Stimulated activated CD4-positive, alpha-beta T cell treated with anti-CD3 and anti-CD28 coated beads, Interleukin-2, amount 100 ng/mL, for 48 hours (primary cell): ENCODE results near the gene MAP3K7CL.
"Not testable (repeated sequence)": the region's sequence is repeated elsewhere in the genome, so short reads cannot be mapped to it uniquely, and the experiment has no call there.

Experiments used
- DNase-seq, 2 donors: peaks; one replicate each; pipeline ENCODE4 v3.0.0-alpha.2; 2020

MAP3K7CL gene

DNA sequence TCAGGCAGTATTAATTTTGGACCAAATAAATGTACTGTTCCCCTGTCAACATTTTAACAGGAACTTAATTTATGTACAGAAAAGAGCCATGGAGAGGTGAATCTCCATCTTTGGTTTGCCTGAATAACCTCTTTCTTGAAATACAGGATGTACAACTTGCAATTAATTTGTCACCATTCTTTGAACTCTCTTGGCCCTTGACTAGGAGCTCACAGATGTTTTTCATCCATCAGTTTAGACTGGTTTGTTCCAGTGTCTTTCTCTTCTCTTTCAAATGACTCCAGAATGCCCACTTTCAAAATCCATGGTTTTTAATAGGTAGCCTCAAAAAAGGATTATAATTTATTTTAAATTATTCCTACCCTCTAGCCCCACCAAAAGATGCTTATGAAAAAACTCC lies 5.0 kb downstream of the MAP3K7CL start:
- no peak for DNase-seq

DNA sequence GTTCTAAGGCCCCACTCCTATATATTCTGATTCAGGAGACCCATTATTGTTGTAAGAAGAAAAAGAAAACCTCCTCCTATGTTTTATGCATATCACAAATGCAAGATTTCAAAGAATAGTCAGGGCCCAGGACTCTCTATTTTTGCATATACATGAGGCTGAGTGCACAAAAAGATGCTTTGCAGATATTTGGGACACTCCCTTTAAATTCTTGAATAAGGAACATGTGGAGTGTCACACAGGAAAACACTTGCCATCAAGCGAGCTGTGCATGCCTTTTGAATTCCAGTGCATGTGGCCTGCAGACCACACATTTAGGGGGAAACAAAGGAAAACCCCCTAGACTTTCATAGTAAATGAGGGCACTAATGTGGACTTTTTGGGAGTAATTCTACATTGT lies 5.6 kb downstream of the MAP3K7CL start:
- no peak for DNase-seq

GRCh38 chr21:29144736-29145353 lies 14.4 kb downstream of the MAP3K7CL start:
- no peak for DNase-seq

GRCh38 chr21:29145354-29145782 lies 14.9 kb downstream of the MAP3K7CL start:
- DNase-seq, result no peak

GRCh38 chr21:29145852-29146453 lies 15.5 kb downstream of the MAP3K7CL start:
- DNase-seq, result no peak

DNA sequence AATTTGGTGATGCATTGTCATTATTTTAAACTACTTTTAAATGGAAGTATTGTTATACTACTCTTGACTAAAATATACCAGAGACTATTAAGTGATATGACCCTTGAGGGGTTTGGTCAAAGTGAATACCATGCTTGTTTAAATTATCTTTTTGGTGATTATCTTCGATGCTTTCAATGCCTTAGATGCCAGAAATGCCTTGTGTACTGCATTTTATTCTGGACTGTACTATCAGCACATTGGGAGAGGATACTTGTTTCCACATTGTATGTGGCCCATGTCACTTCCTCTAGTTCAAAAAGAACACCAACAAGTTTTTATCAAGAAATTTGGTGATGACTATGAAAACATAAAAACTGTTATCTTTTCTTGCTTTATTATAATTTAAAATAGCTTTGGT lies 16.3 kb downstream of the MAP3K7CL start:
- DNase-seq, result no peak

GRCh38 chr21:29148530-29148929 lies 18.1 kb downstream of the MAP3K7CL start:
- DNase-seq, result no peak

DNA sequence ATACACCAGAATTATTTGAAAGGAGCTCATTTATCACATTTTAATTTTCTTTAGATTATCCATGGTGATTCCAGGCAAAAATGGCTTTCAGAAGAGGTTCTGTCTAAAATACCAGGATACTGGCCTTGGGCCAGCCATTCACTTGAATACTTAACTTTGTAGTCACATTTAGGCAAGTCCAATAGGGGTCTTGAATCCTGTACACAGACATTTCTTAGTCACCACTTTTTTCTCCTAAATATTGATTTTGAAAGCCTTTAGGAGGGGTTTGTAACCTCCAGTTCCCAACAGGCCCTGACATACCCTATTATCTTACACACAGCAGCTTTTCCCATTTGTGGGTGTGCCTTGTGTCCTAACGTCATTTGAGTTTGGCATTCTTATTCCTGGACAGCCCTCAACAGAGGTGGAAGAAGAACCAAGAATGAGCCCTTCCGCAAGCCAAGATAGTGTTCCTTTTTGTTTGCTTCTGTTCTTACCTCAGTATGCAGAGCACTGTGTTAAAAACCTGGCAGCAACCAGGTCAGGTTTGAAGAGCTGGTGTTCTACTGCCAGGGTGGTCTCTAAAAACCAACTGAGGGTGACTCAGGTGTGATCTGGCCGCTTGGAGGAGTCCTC lies 19.5 kb downstream of the MAP3K7CL start:
- no peak for DNase-seq

DNA sequence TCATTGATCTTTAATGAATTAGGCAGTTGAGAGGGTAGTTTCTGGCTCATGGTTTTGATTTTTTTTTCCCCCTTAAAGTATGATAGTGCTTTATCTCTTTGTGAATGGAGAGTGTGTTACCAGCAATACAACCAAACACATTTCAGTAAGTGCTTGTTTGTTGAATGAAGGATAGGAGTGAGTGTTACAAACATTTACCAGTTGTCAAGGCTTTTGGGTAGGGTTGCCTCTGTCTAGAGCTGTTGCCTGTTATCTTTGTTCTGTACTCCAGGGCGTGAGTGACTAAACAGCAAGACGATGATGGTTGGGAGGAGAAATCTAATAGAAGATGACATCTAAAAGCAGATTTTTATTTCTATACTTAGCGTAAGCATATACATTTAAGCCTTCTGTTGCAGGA lies 21.5 kb downstream of the MAP3K7CL start:
- no peak for DNase-seq

- no peak for DNase-seq
Observed at GRCh38 chr21:29152916-29153315, 22.5 kb downstream of the MAP3K7CL start.

DNA sequence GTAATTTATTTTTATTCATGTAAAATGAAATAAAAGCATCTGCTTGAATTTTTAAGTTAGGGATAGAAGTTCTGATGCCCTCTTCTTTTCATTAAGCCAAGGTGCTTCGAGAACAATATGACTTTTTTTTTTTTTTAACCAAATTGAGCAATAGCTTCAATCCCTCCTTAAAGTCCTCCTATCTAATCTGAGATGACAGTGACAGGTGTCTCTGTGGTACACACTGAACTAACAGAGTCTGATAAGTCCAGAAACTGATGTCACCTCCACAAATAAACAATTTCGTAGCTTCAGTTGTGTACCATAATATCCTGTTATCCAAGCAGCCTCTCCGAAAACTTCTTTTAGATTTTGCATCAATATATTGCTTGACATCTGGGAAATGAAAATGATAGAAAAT lies 23.8 kb downstream of the MAP3K7CL start:
- DNase-seq, result no peak

DNA sequence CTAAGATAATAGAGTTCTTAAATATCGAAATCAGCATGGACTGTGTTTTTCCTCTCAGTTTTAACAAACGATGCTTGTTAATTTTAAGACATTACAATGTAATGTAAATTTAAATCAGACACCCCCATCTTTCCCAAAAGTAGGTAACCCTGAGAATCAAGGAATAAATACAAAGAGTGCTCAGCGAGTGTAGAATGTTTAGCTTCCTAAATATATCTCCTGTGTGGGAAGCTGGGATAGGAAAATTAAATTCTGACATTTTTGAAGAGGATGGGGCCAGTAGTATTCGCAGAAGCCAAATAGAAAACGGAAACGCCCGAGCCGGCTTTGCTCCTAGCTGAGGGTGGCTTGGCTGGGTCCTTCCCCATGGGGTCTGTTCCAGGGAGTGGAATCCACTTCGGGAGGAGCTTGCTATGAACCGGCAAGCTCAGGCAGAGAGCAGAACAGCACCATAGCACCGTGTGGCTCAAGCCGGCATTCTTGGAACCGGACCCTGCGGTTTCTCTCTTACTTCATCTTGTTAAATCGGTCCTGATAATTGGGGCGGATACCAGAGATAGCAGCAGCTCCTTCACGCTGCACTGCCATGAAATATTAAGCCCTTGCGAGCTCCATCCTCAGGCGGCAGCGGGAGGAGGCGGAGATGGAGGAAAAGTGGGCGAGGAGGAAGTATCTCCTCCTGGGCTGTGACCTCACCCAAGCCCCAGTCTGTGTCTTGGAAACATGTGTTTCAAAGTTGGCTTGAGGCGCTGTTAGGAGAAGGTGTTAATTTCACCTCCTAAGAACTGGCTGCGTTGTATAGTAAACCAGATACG lies 24.9 kb downstream of the MAP3K7CL start:
- no peak for DNase-seq

DNA sequence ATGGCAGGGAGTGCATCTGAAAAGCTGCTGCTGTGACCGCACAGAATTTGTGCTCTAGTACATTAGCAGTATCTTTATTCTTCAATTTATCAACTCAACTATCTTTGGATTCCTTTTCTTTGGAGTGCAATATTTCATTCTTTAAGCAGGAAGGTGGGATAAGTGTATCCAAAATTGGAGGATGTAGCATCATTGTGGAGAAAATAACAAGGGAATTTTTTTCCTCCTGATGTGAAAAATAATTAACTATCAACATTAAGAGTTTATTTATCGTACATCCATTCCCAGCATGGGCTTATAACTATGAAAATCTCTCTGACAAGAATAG lies 25.5 kb downstream of the MAP3K7CL start:
- no peak for DNase-seq

GRCh38 chr21:29157080-29157479 lies 26.6 kb downstream of the MAP3K7CL start:
- no peak for DNase-seq

DNA sequence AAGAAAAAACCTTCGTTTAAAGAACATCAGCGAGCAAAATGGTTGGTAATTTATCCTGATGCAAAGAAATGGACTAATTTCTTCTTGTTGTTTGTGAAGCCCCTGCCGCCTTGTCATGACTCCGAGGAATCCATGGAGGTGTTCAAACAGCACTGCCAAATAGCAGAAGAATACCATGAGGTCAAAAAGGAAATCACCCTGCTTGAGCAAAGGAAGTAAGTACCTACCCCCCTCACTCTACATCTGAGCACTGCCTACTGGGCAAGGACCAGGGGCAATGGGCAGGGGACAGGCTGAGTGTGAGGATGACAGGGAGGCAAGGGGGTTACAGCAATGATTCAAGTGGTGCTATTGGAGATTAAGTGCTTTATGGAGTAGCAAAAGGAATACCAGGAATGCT lies 29.4 kb downstream of the MAP3K7CL start:
- no peak for DNase-seq

DNA sequence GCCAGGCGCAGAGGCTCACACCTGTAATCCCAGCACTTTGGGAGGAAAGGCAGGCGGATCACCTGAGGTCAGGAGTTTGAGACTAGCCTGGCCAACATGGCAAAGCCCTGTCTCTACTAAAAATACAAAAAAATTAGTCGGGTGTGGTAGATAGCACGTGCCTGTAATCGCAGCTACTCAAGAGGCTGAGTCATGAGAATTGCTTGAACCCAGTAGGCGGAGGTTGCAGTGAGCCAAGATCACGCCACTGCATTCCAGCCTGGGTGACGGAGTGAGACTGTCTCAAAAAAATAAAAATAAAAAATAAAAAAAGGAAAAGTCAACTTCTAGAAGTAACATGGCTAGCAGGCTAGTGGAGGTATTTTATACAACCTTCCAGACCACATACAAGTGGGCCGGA lies 32.4 kb downstream of the MAP3K7CL start:
- DNase-seq, result not testable (repeated sequence)

- DNase-seq, result no peak
Observed at GRCh38 chr21:29163341-29164115, 33.1 kb downstream of the MAP3K7CL start.

- DNase-seq, result no peak
Observed at GRCh38 chr21:29164323-29164942, 34.0 kb downstream of the MAP3K7CL start.

GRCh38 chr21:29166323-29166722 lies 35.9 kb downstream of the MAP3K7CL start:
- DNase-seq, result no peak

DNA sequence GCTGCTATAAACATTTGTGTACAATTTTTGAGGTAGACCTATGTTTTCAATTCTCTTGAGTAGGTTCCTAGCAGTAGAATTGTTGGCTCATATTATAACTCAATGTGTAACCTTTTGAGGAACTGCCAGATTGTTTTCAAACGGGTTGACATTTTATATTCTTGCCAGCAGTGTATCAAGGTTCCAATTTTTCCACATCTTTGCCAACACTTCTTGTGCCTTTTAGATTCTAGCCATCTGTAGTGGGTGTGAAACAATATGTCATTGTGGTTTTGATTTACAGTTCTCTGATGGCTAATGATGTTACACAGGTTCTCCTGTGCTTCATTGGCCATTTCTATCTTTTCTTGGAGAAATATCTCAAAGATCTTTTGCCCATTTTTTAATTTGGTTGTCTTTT lies 36.4 kb downstream of the MAP3K7CL start:
- DNase-seq, result no peak

- not testable (repeated sequence) for DNase-seq
Observed at GRCh38 chr21:29167481-29167880, 37.0 kb downstream of the MAP3K7CL start.

GRCh38 chr21:29168891-29169315 lies 38.5 kb downstream of the MAP3K7CL start:
- no peak for DNase-seq

- DNase-seq, result no peak
Observed at GRCh38 chr21:29170944-29171343, 40.5 kb downstream of the MAP3K7CL start.
